Measurements from ENCODE around the gene INTS11.

- no peak for TF ChIP-seq ZFP30 (CRISPR knock-in tag; IDR thresholded peaks at IDR 0.05)
- TF ChIP-seq ZC3H10 (CRISPR knock-in tag; IDR thresholded peaks at IDR 0.05): no peak
- TF ChIP-seq, protein P1, sequence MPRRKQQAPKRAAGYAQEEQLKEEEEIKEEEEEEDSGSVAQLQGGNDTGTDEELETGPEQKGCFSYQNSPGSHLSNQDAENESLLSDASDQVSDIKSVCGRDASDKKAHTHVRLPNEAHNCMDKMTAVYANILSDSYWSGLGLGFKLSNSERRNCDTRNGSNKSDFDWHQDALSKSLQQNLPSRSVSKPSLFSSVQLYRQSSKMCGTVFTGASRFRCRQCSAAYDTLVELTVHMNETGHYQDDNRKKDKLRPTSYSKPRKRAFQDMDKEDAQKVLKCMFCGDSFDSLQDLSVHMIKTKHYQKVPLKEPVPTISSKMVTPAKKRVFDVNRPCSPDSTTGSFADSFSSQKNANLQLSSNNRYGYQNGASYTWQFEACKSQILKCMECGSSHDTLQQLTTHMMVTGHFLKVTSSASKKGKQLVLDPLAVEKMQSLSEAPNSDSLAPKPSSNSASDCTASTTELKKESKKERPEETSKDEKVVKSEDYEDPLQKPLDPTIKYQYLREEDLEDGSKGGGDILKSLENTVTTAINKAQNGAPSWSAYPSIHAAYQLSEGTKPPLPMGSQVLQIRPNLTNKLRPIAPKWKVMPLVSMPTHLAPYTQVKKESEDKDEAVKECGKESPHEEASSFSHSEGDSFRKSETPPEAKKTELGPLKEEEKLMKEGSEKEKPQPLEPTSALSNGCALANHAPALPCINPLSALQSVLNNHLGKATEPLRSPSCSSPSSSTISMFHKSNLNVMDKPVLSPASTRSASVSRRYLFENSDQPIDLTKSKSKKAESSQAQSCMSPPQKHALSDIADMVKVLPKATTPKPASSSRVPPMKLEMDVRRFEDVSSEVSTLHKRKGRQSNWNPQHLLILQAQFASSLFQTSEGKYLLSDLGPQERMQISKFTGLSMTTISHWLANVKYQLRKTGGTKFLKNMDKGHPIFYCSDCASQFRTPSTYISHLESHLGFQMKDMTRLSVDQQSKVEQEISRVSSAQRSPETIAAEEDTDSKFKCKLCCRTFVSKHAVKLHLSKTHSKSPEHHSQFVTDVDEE (CRISPR knock-in tag; IDR thresholded peaks at IDR 0.05): no peak
Measured at GRCh38 chr1:1310476-1311053, 13.9 kb downstream of the INTS11 start.
